Chondrocyte (in vitro differentiated cells): ENCODE data around the gene METTL3. TPM values are rescaled to one million over a fixed set of nuclear protein-coding genes. Genes with fewer than 3 reads are reported as not detected.

ENCODE experiments used
- DNase-seq: peaks from one replicate; pipeline ENCODE4 v3.0.0; 2021; ENCODE audit warnings: mixed read lengths, low spot score
- H3K27ac Mint-ChIP-seq: one replicate; pipeline ENCODE4 v1.8.0; 2021; ENCODE audit warnings: mild to moderate bottlenecking, moderate library complexity, mixed read lengths; ENCODE audit not compliant: unreplicated experiment
- H3K27me3 Mint-ChIP-seq: 2 replicates; pipeline ENCODE4 v1.8.0; 2021; ENCODE audit warnings: low read depth, mixed read lengths
- H3K36me3 Mint-ChIP-seq: 2 replicates; pipeline ENCODE4 v1.8.0; 2021; ENCODE audit warnings: low read depth, mixed read lengths
- H3K4me1 Mint-ChIP-seq: 2 replicates; pipeline ENCODE4 v1.8.0; 2021; ENCODE audit warnings: low read depth, mild to moderate bottlenecking, mixed read lengths
- H3K4me3 Mint-ChIP-seq: one replicate; pipeline ENCODE4 v1.8.0; 2021; ENCODE audit warnings: mild to moderate bottlenecking, moderate library complexity, mixed read lengths; ENCODE audit not compliant: unreplicated experiment
- H3K9me3 Mint-ChIP-seq: 2 replicates; pipeline ENCODE4 v1.8.0; 2021; ENCODE audit warnings: low read depth, mixed read lengths
- CTCF ChIP-seq: fragments of 200-600 bp; sonication (generic); IDR thresholded peaks from 2 replicates; pipeline ENCODE4 v1.5.0; 2021; ENCODE audit warnings: antibody characterized with exemption, mild to moderate bottlenecking, moderate library complexity
- total RNA-seq: library from RNA; stranded (reverse); gene quantifications from 3 replicates; pipeline ENCODE4 v1.2.1, GENCODE V29; 2021

METTL3 gene
- total RNA-seq, 1 donor from 2014 or later: 29.3 TPM

- Mint-ChIP-seq H3K27me3 (no peaks in the 10 kb centered on the region), H3K27ac (no peak overlapping the region), H3K4me3 (no peak overlapping the region), H3K4me1 (peaks cover 14% of the 10 kb centered on the region), H3K9me3 (no peaks in the 10 kb centered on the region), H3K36me3 (peaks cover 19% of the 10 kb centered on the region)
- no peak for DNase-seq
- no peak for TF ChIP-seq CTCF
Observed at GRCh38 chr14:21505012-21505553, 6.1 kb downstream of the METTL3 start.

- Mint-ChIP-seq H3K36me3 (peaks cover 31% of the 10 kb centered on the region), H3K9me3 (no peaks in the 10 kb centered on the region)
Observed at GRCh38 chr14:21503376-21503775, 7.8 kb downstream of the METTL3 start.

GRCh38 chr14:21501568-21501967 is 9.6 kb downstream of the METTL3 start:
- no peak for TF ChIP-seq CTCF
- H3K27ac Mint-ChIP-seq: no peak overlapping the region
- H3K4me3 Mint-ChIP-seq: no peak overlapping the region
- no peak for DNase-seq
- no peaks in the 10 kb centered on the region for H3K9me3 Mint-ChIP-seq
- H3K36me3 Mint-ChIP-seq: peaks cover 32% of the 10 kb centered on the region
- no peaks in the 10 kb centered on the region for H3K4me1 Mint-ChIP-seq
- H3K27me3 Mint-ChIP-seq: no peaks in the 10 kb centered on the region

More at GRCh38 chr14:21503376-21503775, 7.8 kb downstream of the METTL3 start:
- Mint-ChIP-seq H3K27ac (no peak overlapping the region), H3K27me3 (no peaks in the 10 kb centered on the region), H3K4me1 (peaks cover 2% of the 10 kb centered on the region), H3K4me3 (no peak overlapping the region)
- TF ChIP-seq CTCF: no peak
- no peak for DNase-seq

GRCh38 chr14:21498540-21499526 is 12.3 kb downstream of the METTL3 start:
- H3K36me3 Mint-ChIP-seq: peaks cover 45% of the 10 kb centered on the region
- DNase-seq: no peak
- peaks cover 11% of the 10 kb centered on the region for H3K4me1 Mint-ChIP-seq

More at GRCh38 chr14:21498540-21499526, 12.3 kb downstream of the METTL3 start:
- H3K9me3 Mint-ChIP-seq: no peaks in the 10 kb centered on the region
- H3K27ac Mint-ChIP-seq: no peak overlapping the region
- H3K4me3 Mint-ChIP-seq: no peak overlapping the region
- no peaks in the 10 kb centered on the region for H3K27me3 Mint-ChIP-seq
- TF ChIP-seq CTCF: peak; percentile 84
